ENCODE measurements around the gene PREX1. TPM values are rescaled to one million over a fixed set of nuclear protein-coding genes. Genes with fewer than 3 reads are reported as not detected.
A peak's percentile ranks its signal among the peaks of the same experiment; 100 is the strongest.

PREX1 gene
- total RNA-seq, 1 donor from 2014 or later = 78.2 TPM

GRCh38 chr20:48754292-48754691 is 73.5 kb downstream of the PREX1 start:
- peaks cover 6% of the 10 kb centered on the region for H3K9me3 ChIP-seq
- peaks cover 55% of the 10 kb centered on the region for H3K4me1 ChIP-seq
- intact Hi-C loops (cut with DNase I) = no loop called here
- no peaks in the 10 kb centered on the region for H3K27me3 ChIP-seq (ENCODE audit: low read depth)
- no peak for TF ChIP-seq CTCF (IDR thresholded peaks at IDR 0.05)
- H3K27ac ChIP-seq = no peak overlapping the region
- H3K4me3 ChIP-seq = no peak overlapping the region
- ATAC-seq (no peak), DNase-seq (no peak)
- H3K36me3 ChIP-seq = no peaks in the 10 kb centered on the region

GRCh38 chr20:48752963-48753362 is 74.8 kb downstream of the PREX1 start:
- DNase-seq (no peak), ATAC-seq (no peak)
- Histone ChIP-seq H3K4me1 (peaks cover 53% of the 10 kb centered on the region), H3K27ac (no peak overlapping the region), H3K4me3 (no peak overlapping the region), H3K36me3 (no peaks in the 10 kb centered on the region), H3K27me3 (ENCODE audit: low read depth) (no peaks in the 10 kb centered on the region), H3K9me3 (peaks cover 6% of the 10 kb centered on the region)
- intact Hi-C loops (cut with DNase I) = no loop called here
- no peak for TF ChIP-seq CTCF (IDR thresholded peaks at IDR 0.05)

GRCh38 chr20:48751871-48752270 is 75.9 kb downstream of the PREX1 start:
- peaks cover 53% of the 10 kb centered on the region for H3K4me1 ChIP-seq

GRCh38 chr20:48750941-48751635 is 76.7 kb downstream of the PREX1 start:
- intact Hi-C loops (cut with DNase I) = no loop called here
- ATAC-seq (peak; percentile 86 to 87), DNase-seq (peak; percentile 82)
- H3K9me3 ChIP-seq = peaks cover 6% of the 10 kb centered on the region
- H3K36me3 ChIP-seq = peaks cover 4% of the 10 kb centered on the region
- H3K4me3 ChIP-seq = no peak overlapping the region
- peaks cover 53% of the 10 kb centered on the region for H3K4me1 ChIP-seq
- peak overlapping the region; percentile 79 for H3K27ac ChIP-seq
- TF ChIP-seq CTCF (IDR thresholded peaks at IDR 0.05) = peak; percentile 10
- no peaks in the 10 kb centered on the region for H3K27me3 ChIP-seq (ENCODE audit: low read depth)

More at GRCh38 chr20:48751871-48752270, 75.9 kb downstream of the PREX1 start:
- no peak for TF ChIP-seq CTCF (IDR thresholded peaks at IDR 0.05)
- H3K4me3 ChIP-seq = no peak overlapping the region
- intact Hi-C loops (cut with DNase I) = no loop called here
- no peaks in the 10 kb centered on the region for H3K36me3 ChIP-seq
- DNase-seq (no peak), ATAC-seq (no peak)
- H3K9me3 ChIP-seq = peaks cover 6% of the 10 kb centered on the region
- no peaks in the 10 kb centered on the region for H3K27me3 ChIP-seq (ENCODE audit: low read depth)
- peak overlapping the region; percentile 79 for H3K27ac ChIP-seq

- intact Hi-C loops (cut with DNase I) = no loop called here
- no peak for DNase-seq
- H3K9me3 ChIP-seq = peaks cover 3% of the 10 kb centered on the region
- TF ChIP-seq CTCF (IDR thresholded peaks at IDR 0.05) = no peak
- H3K27ac ChIP-seq = peak overlapping the region; percentile 21
- H3K27me3 ChIP-seq (ENCODE audit: low read depth) = no peaks in the 10 kb centered on the region
- H3K4me1 ChIP-seq = peaks cover 53% of the 10 kb centered on the region
- peaks cover 4% of the 10 kb centered on the region for H3K36me3 ChIP-seq
- H3K4me3 ChIP-seq = no peak overlapping the region
- ATAC-seq = no peak
These were observed 77.4 kb downstream of the PREX1 start for GRCh38 chr20:48750376-48750775.

Measured in lower lobe of right lung (tissue), 2 donors.